Transverse colon (tissue), 3 donors: ENCODE measurements around the gene SLAMF1.

Experiments
- EP300 ChIP-seq: sonication (generic); formaldehyde crosslinking; IDR thresholded peaks from one replicate; pipeline ENCODE4 v1.6.1; 2017; ENCODE audit warnings: antibody characterized with exemption, low read depth
- POLR2A ChIP-seq: fragments of 450-650 bp; IDR thresholded peaks from one replicate; pipeline ENCODE4 v1.6.1; 2016; ENCODE audit warnings: antibody characterized with exemption, mild to moderate bottlenecking, moderate library complexity
- TF ChIP-seq, protein P1 (sequence below), 5 experiments: fragments of 200-600 bp in 3 of 5; fragments of 450-650 bp in 2 of 5; sonication (generic) in 3 of 5; IDR thresholded peaks; 1 replicate in 2 of 5; 2 replicates in 3 of 5; pipeline ENCODE4 v1.5.1; 2016 to 2017; ENCODE audit warnings: antibody characterized with exemption in 5 of 5, inconsistent platforms in 3 of 5, mild to moderate bottlenecking in 2 of 5, moderate library complexity in 1 of 5

DNA sequence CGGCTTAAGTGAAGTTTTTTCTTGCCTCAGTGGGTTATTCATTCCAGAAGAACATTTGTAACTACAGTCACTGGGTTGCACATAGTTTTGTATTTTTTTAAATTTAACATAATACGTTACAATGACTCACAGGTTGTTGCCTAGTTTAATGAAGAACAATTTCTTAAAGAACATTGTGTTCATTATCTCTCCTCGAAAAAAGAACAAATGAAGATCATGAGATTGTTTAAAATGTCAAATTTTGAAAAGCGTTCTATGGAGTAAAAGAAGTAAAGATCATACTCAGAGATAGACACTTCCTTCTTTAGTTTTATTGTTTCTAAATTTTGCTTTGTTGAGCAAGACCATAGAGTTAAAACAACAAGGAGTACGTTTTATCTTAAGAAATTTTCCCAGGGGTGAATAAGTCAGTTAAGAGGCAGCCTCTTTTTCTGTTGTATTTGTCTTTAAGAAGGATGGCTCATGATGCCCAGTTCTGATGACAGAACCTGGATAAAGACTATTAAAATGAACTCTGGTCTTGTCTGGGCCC is 10.5 kb upstream of the SLAMF1 start:
- no peak for TF ChIP-seq EP300
- TF ChIP-seq, protein P1, sequence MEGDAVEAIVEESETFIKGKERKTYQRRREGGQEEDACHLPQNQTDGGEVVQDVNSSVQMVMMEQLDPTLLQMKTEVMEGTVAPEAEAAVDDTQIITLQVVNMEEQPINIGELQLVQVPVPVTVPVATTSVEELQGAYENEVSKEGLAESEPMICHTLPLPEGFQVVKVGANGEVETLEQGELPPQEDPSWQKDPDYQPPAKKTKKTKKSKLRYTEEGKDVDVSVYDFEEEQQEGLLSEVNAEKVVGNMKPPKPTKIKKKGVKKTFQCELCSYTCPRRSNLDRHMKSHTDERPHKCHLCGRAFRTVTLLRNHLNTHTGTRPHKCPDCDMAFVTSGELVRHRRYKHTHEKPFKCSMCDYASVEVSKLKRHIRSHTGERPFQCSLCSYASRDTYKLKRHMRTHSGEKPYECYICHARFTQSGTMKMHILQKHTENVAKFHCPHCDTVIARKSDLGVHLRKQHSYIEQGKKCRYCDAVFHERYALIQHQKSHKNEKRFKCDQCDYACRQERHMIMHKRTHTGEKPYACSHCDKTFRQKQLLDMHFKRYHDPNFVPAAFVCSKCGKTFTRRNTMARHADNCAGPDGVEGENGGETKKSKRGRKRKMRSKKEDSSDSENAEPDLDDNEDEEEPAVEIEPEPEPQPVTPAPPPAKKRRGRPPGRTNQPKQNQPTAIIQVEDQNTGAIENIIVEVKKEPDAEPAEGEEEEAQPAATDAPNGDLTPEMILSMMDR (IDR thresholded peaks at IDR 0.05): no peak
- TF ChIP-seq POLR2A: no peak
